H1 (cell line): ENCODE data around the gene RPL3. TPM values are rescaled to one million over a fixed set of nuclear protein-coding genes. Genes with fewer than 3 reads are reported as not detected.

Source experiments
- CTCF ChIA-PET: fragments of 300-600 bp; sonication (Branson Sonifier 250); formaldehyde crosslinking; loops from one replicate; lab custom pipeline; 2021; ENCODE audit not compliant: partially characterized antibody; lab: Charles Lee
- POLR2A ChIA-PET: fragments of 300-600 bp; sonication (Branson Sonifier 250); formaldehyde crosslinking; loops from one replicate; lab custom pipeline; 2021; ENCODE audit warnings: inconsistent platforms; ENCODE audit not compliant: partially characterized antibody; lab: Charles Lee
- DNase-seq, 2 experiments: peaks; one replicate each; pipeline versions ENCODE4 v3.0.0 to v3.0.0-alpha.2; 2010 to 2022; ENCODE audit warnings: low spot score in 2 of 2, low read depth in 1 of 2, mixed read lengths in 1 of 2
- FAIRE-seq: peaks from 2 replicates; lab custom pipeline; 2011; peaks lifted over from hg19 to GRCh38; lab: Jason Lieb, UNC
- H2AFZ ChIP-seq: 2 replicates; pipeline ENCODE4 v1.8.1; 2012; ENCODE audit warnings: low read length, inconsistent platforms
- H2AK5ac ChIP-seq: 2 replicates; pipeline ENCODE4 v1.6.1; 2013; ENCODE audit warnings: low read depth, low read length
- H2BK120ac ChIP-seq: replicated peaks from 2 replicates; pipeline ENCODE3; 2013; ENCODE audit warnings: low read depth, low read length, inconsistent platforms
- H2BK12ac ChIP-seq: 2 replicates; pipeline ENCODE4 v1.6.1; 2013; ENCODE audit warnings: low read depth, low read length
- H2BK15ac ChIP-seq: 2 replicates; pipeline ENCODE4 v1.6.1; 2013; ENCODE audit warnings: low read length
- H2BK20ac ChIP-seq: 2 replicates; pipeline ENCODE4 v1.6.1; 2013; ENCODE audit warnings: low read length
- H2BK5ac ChIP-seq: 2 replicates; pipeline ENCODE4 v1.6.1; 2013; ENCODE audit warnings: low read depth, low read length
- H3K14ac ChIP-seq: 2 replicates; pipeline ENCODE4 v1.6.1; 2013; ENCODE audit warnings: inconsistent platforms; ENCODE audit not compliant: insufficient read length
- H3K18ac ChIP-seq: 2 replicates; pipeline ENCODE4 v1.6.1; 2013; ENCODE audit warnings: low read length; ENCODE audit errors: extremely low read depth
- H3K23ac ChIP-seq: 2 replicates; pipeline ENCODE4 v1.6.1; 2013; ENCODE audit warnings: inconsistent platforms; ENCODE audit not compliant: insufficient read length
- H3K23me2 ChIP-seq: 2 replicates; pipeline ENCODE4 v1.6.1; 2013; ENCODE audit warnings: low read depth, low read length
- H3K27ac ChIP-seq: 2 replicates; pipeline ENCODE4 v1.6.1; 2011; ENCODE audit warnings: low read depth, low read length, inconsistent platforms
- H3K27me3 ChIP-seq, 4 experiments: replicated peaks in 1 of 4; 1 replicate in 1 of 4; 2 replicates in 3 of 4; pipeline versions ENCODE4 v1.6.1 to v1.8.1; 2011 to 2013; ENCODE audit warnings: low read length in 3 of 4, mild to moderate bottlenecking in 3 of 4, inconsistent platforms in 2 of 4, mixed read lengths in 2 of 4, moderate library complexity in 1 of 4; ENCODE audit not compliant: control insufficient read depth in 3 of 4, insufficient read depth in 3 of 4; ENCODE audit errors: extremely low read depth in 1 of 4
- H3K36me3 ChIP-seq, 4 experiments: 2 replicates each; pipeline versions ENCODE4 v1.6.1 to v1.8.1; 2011 to 2013; ENCODE audit warnings: mild to moderate bottlenecking in 4 of 4, low read length in 3 of 4, moderate library complexity in 2 of 4, control low read depth in 1 of 4, inconsistent platforms in 1 of 4; ENCODE audit not compliant: insufficient read depth in 4 of 4, control insufficient read depth in 2 of 4
- H3K4ac ChIP-seq: replicated peaks from 2 replicates; pipeline ENCODE3; 2013; ENCODE audit warnings: low read length, low read depth, mixed read lengths, inconsistent platforms; ENCODE audit not compliant: insufficient read length
- H3K4me1 ChIP-seq, 4 experiments: replicated peaks in 1 of 4; 1 replicate in 1 of 4; 2 replicates in 3 of 4; pipeline versions ENCODE4 v1.6.1 to v1.8.1; 2011 to 2013; ENCODE audit warnings: low read length in 3 of 4, inconsistent platforms in 2 of 4, mixed read lengths in 1 of 4; ENCODE audit not compliant: insufficient read depth in 4 of 4, control insufficient read depth in 3 of 4
- H3K4me2 ChIP-seq, 2 experiments: 2 replicates each; pipeline versions ENCODE4 v1.6.1 to v1.8.1; 2011 to 2013; ENCODE audit warnings: low read depth in 2 of 2, low read length in 2 of 2, control low read depth in 1 of 2, inconsistent platforms in 1 of 2, mild to moderate bottlenecking in 1 of 2; ENCODE audit not compliant: insufficient read depth in 1 of 2
- H3K4me3 ChIP-seq, 4 experiments: fragments of 200-600, 300-600 bp in 1 of 4; sonication (generic), shearing (Covaris generic), sonication (Bioruptor Twin) in 1 of 4; 2 replicates each; pipeline versions ENCODE4 v1.5.1 to v1.8.1; 2011 to 2016; ENCODE audit warnings: low read length in 4 of 4, low read depth in 3 of 4, control low read depth in 2 of 4, inconsistent platforms in 2 of 4, mild to moderate bottlenecking in 2 of 4, mixed read lengths in 1 of 4, moderate library complexity in 1 of 4; ENCODE audit not compliant: insufficient read depth in 2 of 4; ENCODE audit errors: extremely low read depth in 1 of 4
- H3K56ac ChIP-seq: replicated peaks from 2 replicates; pipeline ENCODE3; 2013; ENCODE audit warnings: low read depth, mild to moderate bottlenecking, mixed read lengths, low read length, inconsistent platforms; ENCODE audit not compliant: insufficient read length
- H3K79me1 ChIP-seq: 2 replicates; pipeline ENCODE4 v1.6.1; 2013; ENCODE audit warnings: low read depth, low read length, control low read depth
- H3K79me2 ChIP-seq, 2 experiments: 2 replicates each; pipeline versions ENCODE4 v1.6.1 to v1.8.1; 2012 to 2013; ENCODE audit warnings: low read length in 2 of 2, mild to moderate bottlenecking in 2 of 2, inconsistent platforms in 1 of 2; ENCODE audit not compliant: insufficient read depth in 2 of 2, control insufficient read depth in 1 of 2
- H3K9ac ChIP-seq, 4 experiments: replicated peaks in 1 of 4; 1 replicate in 1 of 4; 2 replicates in 3 of 4; pipeline versions ENCODE4 v1.6.1 to v1.8.1; 2011 to 2013; ENCODE audit warnings: low read depth in 3 of 4, low read length in 3 of 4, control low read depth in 2 of 4, mild to moderate bottlenecking in 2 of 4, moderate library complexity in 2 of 4, inconsistent platforms in 1 of 4; ENCODE audit errors: extremely low read depth in 1 of 4
- H3K9me3 ChIP-seq, 2 experiments: 2 replicates each; pipeline versions ENCODE4 v1.6.1 to v1.8.1; 2012 to 2013; ENCODE audit warnings: mild to moderate bottlenecking in 2 of 2, moderate library complexity in 2 of 2, control low read depth in 1 of 2, inconsistent platforms in 1 of 2, low read depth in 1 of 2, low read length in 1 of 2, mixed read lengths in 1 of 2; ENCODE audit not compliant: insufficient read depth in 2 of 2
- H4K20me1 ChIP-seq, 2 experiments: replicated peaks in 1 of 2; 2 replicates each; pipeline versions ENCODE3 to v1.8.1; 2011 to 2013; ENCODE audit warnings: inconsistent platforms in 2 of 2, low read length in 2 of 2, mild to moderate bottlenecking in 1 of 2; ENCODE audit not compliant: insufficient read depth in 2 of 2, control insufficient read depth in 1 of 2
- H4K5ac ChIP-seq: 2 replicates; pipeline ENCODE4 v1.6.1; 2013; ENCODE audit warnings: low read length, low read depth, mixed read lengths, inconsistent platforms; ENCODE audit not compliant: insufficient read length
- H4K8ac ChIP-seq: 2 replicates; pipeline ENCODE4 v1.8.0; 2013; ENCODE audit warnings: mild to moderate bottlenecking, moderate library complexity, low read length, inconsistent platforms; ENCODE audit not compliant: insufficient read depth; ENCODE audit errors: extremely low read depth
- H4K91ac ChIP-seq: replicated peaks from 2 replicates; pipeline ENCODE3; 2013; ENCODE audit warnings: low read length, mixed read lengths, inconsistent platforms; ENCODE audit not compliant: insufficient read length
- CTBP2 ChIP-seq: IDR thresholded peaks from 2 replicates; pipeline ENCODE4 v1.7.0; 2011; ENCODE audit warnings: borderline replicate concordance, mild to moderate bottlenecking, moderate library complexity, mixed read lengths, low read length; ENCODE audit not compliant: insufficient read depth, insufficient read length
- KDM5A ChIP-seq: fragments of 200-600 bp; IDR thresholded peaks from 2 replicates; pipeline ENCODE4 v1.7.1; 2012; ENCODE audit warnings: mild to moderate bottlenecking, low read length, inconsistent platforms, mixed read lengths
- POLR2A ChIP-seq, 2 experiments: IDR thresholded peaks; 1 replicate in 1 of 2; 2 replicates in 1 of 2; pipeline ENCODE4 v1.6.1; 2011; ENCODE audit warnings: low read depth in 2 of 2, low read length in 2 of 2, mild to moderate bottlenecking in 2 of 2; ENCODE audit errors: control extremely low read depth in 1 of 2
- POLR2AphosphoS5 ChIP-seq: IDR thresholded peaks from 2 replicates; pipeline ENCODE4 v1.6.1; 2011; ENCODE audit warnings: low read depth, low read length
- RAD21 ChIP-seq, 2 experiments: IDR thresholded peaks in 1 of 2; conservative IDR thresholded peaks in 1 of 2; 2 replicates each; pipeline ENCODE4 v1.6.1; 2011; ENCODE audit warnings: low read depth in 2 of 2, low read length in 2 of 2, improper control_type of control experiment in 1 of 2, inconsistent platforms in 1 of 2, mild to moderate bottlenecking in 1 of 2, moderate library complexity in 1 of 2
- RBBP5 ChIP-seq: IDR thresholded peaks from 2 replicates; pipeline ENCODE4 v1.7.1; 2012; ENCODE audit warnings: low read depth, mild to moderate bottlenecking, inconsistent platforms, low read length, moderate library complexity, borderline replicate concordance
- SIRT6 ChIP-seq: IDR thresholded peaks from one replicate; pipeline ENCODE4 v1.7.1; 2012; ENCODE audit warnings: low read length, inconsistent platforms
- YY1 ChIP-seq: IDR thresholded peaks from 2 replicates; pipeline ENCODE4 v1.6.1; 2011; ENCODE audit warnings: low read depth, mild to moderate bottlenecking, low read length
- WGBS, 2 experiments: shearing (Covaris generic) in 1 of 2; methylation state at CpG; one replicate each; pipeline versions ENCODE4 v1.1.6 to v1.1.7; 2013 to 2015; ENCODE audit warnings: low lambda C conversion rate in 2 of 2, mixed read lengths in 2 of 2, inconsistent platforms in 1 of 2, low coverage in 1 of 2, missing lambda C conversion rate in 1 of 2; ENCODE audit not compliant: insufficient replicate concordance in 2 of 2, insufficient coverage in 1 of 2, insufficient read length in 1 of 2; ENCODE audit errors: extremely low coverage in 1 of 2, missing lambda C conversion rate in 1 of 2; 5-methylcytosine and 5-hydroxymethylcytosine counted together
- polyA plus RNA-seq, 7 experiments: library from polyadenylated mRNA; depleted of rRNA in 3 of 7; stranded (reverse) in 5 of 7; unstranded in 2 of 7; fragments of >200 nt in 5 of 7; fragments of 200-250 nt in 2 of 7; gene quantifications; 1 replicate in 5 of 7; 2 replicates in 1 of 7; 4 replicates in 1 of 7; pipeline versions ENCODE4 v1.2.1 to v1.2.3, GENCODE V29; 2011 to 2013; ENCODE audit warnings: missing spikeins in 2 of 7, mixed read lengths in 2 of 7
- total RNA-seq: library from RNA; stranded (reverse); fragmentation: NEBNext Ultra II Directional; extraction: Animal tissue kit (Norgen Biotek cat#: 25700); gene quantifications from 2 replicates; pipeline ENCODE4 v1.2.1, GENCODE V29; 2021
- TF ChIP-seq, protein P1 (sequence below), 3 experiments: IDR thresholded peaks; 1 replicate in 2 of 3; 2 replicates in 1 of 3; pipeline versions ENCODE4 v1.5.1 to v1.6.1; 2011; ENCODE audit warnings: low read length in 3 of 3, mild to moderate bottlenecking in 3 of 3, inconsistent platforms in 2 of 3, low read depth in 1 of 3, moderate library complexity in 1 of 3; ENCODE audit not compliant: insufficient read depth in 1 of 3; ENCODE audit errors: control extremely low read depth in 1 of 3

The RPL3 gene
- total and polyA plus RNA-seq, 2 of the 8 experiments (the other 6 are each of a cell fraction or from before 2014, with no cell fraction given), result 2,865 to 5,466 TPM

DNA sequence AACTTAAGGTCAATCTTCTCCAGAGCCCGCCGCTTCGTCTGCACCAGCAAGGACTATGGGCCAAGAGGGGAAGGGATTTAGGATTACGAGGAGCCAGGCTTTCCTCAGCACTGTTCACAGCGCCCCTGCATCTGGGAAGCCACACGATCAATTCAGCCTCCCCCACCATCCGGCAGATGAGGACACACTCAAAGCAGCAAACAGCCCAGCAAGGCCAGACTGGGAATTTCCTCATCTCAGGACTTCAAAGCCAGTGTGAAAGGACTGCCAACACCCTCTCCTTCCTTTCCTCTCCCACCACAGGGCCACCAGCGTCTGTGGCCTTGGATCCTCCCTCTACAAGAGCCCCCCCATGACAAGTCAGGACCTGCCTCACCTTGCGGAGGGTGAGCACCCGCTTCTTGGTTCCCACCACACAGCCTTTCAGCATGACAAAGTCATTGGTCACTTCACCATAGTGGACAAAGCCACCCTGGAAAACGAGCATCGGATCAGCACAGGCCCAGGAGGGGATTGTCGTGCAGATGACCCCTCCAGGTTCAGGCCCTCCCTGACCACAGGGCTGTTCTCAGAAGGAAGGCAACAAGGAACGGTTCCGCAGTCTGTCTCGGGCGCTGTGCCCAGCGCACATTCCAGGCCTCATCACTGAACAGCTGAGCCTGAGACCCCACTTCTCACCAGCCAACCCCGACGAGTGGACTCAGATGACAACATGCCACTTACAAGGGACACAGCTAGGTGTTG lies 6.0 kb downstream of the RPL3 start:
- no peak overlapping the region for H3K4me3 ChIP-seq
- no peak for FAIRE-seq
- H3K79me1 ChIP-seq, result peaks cover 3% of the 10 kb centered on the region
- H3K4me2 ChIP-seq, result peak overlapping the region in 1 of 2 experiments; percentile 2; a peak in 1 of 4 replicates
- H4K5ac ChIP-seq, result no peak overlapping the region
- H2AFZ ChIP-seq, result no peak overlapping the region
- no peak overlapping the region for H3K4ac ChIP-seq
- no peak overlapping the region for H2AK5ac ChIP-seq
- H4K8ac ChIP-seq, result 0 out of 2 replicates have a peak overlapping the region, but pooled peaks have one; percentile 37
- H2BK12ac ChIP-seq, result no peak overlapping the region
- H3K9me3 ChIP-seq, result no peaks in the 10 kb centered on the region
- H3K14ac ChIP-seq, result no peak overlapping the region
- no peaks in the 10 kb centered on the region for H3K27me3 ChIP-seq
- H3K79me2 ChIP-seq, result peaks cover 3 to 33% of the 10 kb centered on the region in 2 experiments
- H3K9ac ChIP-seq, result no peak overlapping the region; a peak in 1 of 7 replicates
- no peak overlapping the region for H3K27ac ChIP-seq
- no peak for DNase-seq
- H3K4me1 ChIP-seq, result peaks cover 0 to 31% (median 15%) of the 10 kb centered on the region in 4 experiments; a peak in 6 of 7 replicates
- POLR2A ChIA-PET, result interaction anchor here (1.0 to 37.3 kb wide), 34 partner anchors 4 to 295 kb away, joined by 3 to 692 read pairs (median 10); partner anchors contain the start of genes ATF4, PDGFB, RPL3 and SYNGR1
- WGBS, 2 experiments, result 90% methylated on average over 20 of the region's 20 CpGs; no CpG with 5 or more reads in 1 of the 2 experiments
- H4K91ac ChIP-seq, result no peak overlapping the region
- H3K18ac ChIP-seq, result no peak overlapping the region
- peaks cover 54 to 70% (median 63%) of the 10 kb centered on the region in 4 experiments for H3K36me3 ChIP-seq
- peak overlapping the region; percentile 61; the same call in 1 of the 2 replicates for H2BK5ac ChIP-seq
- no peak overlapping the region for H2BK15ac ChIP-seq
- no peak overlapping the region for H3K23ac ChIP-seq
- peaks cover 43 to 51% of the 10 kb centered on the region in 2 experiments for H4K20me1 ChIP-seq
- H2BK20ac ChIP-seq, result no peak overlapping the region
- no peak overlapping the region for H2BK120ac ChIP-seq
- CTCF ChIA-PET, result interaction anchor here (1.1 to 4.8 kb wide), 8 partner anchors 19 to 201 kb away, joined by 3 to 55 read pairs (median 4); no protein-coding TSS in a partner anchor
- peaks cover 6% of the 10 kb centered on the region for H3K23me2 ChIP-seq
- H3K56ac ChIP-seq, result no peak overlapping the region
- TF ChIP-seq CTBP2 (no peak), SIRT6 (no peak), RBBP5 (no peak), POLR2A (IDR thresholded peaks at IDR 0.05; ENCODE audit: control extremely low read depth in 1 of 2, low read depth in 2 of 2, low read length in 2 of 2) (peak; percentile 62 to 74), YY1 (no peak), POLR2AphosphoS5 (peak; percentile 80), RAD21 (IDR thresholded peaks at IDR 0.05 in 1 of 2, conservative IDR thresholded peaks at IDR 0.05 in 1 of 2; ENCODE audit: low read depth in 2 of 2, low read length in 2 of 2) (no peak), KDM5A (no peak)
- TF ChIP-seq, protein P1, sequence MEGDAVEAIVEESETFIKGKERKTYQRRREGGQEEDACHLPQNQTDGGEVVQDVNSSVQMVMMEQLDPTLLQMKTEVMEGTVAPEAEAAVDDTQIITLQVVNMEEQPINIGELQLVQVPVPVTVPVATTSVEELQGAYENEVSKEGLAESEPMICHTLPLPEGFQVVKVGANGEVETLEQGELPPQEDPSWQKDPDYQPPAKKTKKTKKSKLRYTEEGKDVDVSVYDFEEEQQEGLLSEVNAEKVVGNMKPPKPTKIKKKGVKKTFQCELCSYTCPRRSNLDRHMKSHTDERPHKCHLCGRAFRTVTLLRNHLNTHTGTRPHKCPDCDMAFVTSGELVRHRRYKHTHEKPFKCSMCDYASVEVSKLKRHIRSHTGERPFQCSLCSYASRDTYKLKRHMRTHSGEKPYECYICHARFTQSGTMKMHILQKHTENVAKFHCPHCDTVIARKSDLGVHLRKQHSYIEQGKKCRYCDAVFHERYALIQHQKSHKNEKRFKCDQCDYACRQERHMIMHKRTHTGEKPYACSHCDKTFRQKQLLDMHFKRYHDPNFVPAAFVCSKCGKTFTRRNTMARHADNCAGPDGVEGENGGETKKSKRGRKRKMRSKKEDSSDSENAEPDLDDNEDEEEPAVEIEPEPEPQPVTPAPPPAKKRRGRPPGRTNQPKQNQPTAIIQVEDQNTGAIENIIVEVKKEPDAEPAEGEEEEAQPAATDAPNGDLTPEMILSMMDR (IDR thresholded peaks at IDR 0.05; ENCODE audit: control extremely low read depth in 1 of 3, insufficient read depth in 1 of 3, low read depth in 1 of 3, low read length in 3 of 3), result no peak
